Body of pancreas (tissue), 4 donors: ENCODE measurements around the gene UGP2.

Source experiments
- CTCF ChIP-seq, 7 experiments: fragments of 450-650 bp in 4 of 7; fragments of 200-600 bp in 3 of 7; sonication (generic) in 3 of 7; IDR thresholded peaks; one replicate each; pipeline ENCODE4 v1.5.1; 2016 to 2019; ENCODE audit warnings: antibody characterized with exemption in 7 of 7
- POLR2A ChIP-seq, 3 donors: fragments of 450-650 bp; IDR thresholded peaks; one replicate each; pipeline ENCODE4 v1.6.1; 2016; ENCODE audit warnings: antibody characterized with exemption in 3 of 3, mild to moderate bottlenecking in 2 of 3

GRCh38 chr2:63880625-63881024 lies 38.9 kb downstream of the UGP2 start:
- TF ChIP-seq CTCF (IDR thresholded peaks at IDR 0.05) (no peak), POLR2A (IDR thresholded peaks at IDR 0.05) (no peak)
